Amniotic stem cell (primary cell): Measurements from ENCODE around the gene GPHB5.
"Not testable (repeated sequence)": the region's sequence is repeated elsewhere in the genome, so short reads cannot be mapped to it uniquely, and the experiment has no call there.

Experiments
- DNase-seq: peaks from one replicate; lab custom pipeline; 2025; lab: John Stamatoyannopoulos, UW

Gene GPHB5, protein sequence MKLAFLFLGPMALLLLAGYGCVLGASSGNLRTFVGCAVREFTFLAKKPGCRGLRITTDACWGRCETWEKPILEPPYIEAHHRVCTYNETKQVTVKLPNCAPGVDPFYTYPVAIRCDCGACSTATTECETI

DNA sequence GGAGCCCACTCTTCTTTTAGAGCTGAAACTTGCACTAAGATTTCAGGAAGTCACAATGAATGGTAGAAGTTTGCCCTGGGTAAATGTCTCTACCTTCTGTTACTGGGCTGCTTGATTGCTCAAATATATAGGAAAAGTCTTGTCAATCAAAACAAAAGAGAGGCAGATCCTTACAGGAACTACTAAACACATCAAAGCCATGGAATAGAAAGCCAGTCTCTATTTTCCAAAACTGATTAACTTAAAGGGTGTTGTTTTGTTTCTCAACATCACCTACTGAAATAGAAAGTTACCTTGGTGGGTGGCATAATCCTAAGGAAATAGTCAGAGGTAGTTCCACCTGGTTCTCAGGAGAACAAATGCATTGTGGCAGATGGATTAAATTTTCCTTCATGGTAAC lies at the start of gene GPHB5:
TSS of gene GPHB5 (minus strand) at position 101 of the 400 bp plus-strand sequence. CDS start 1,086 bp downstream, outside the sequence.
- no peak for DNase-seq

GRCh38 chr14:63367742-63368364 lies 49.1 kb upstream of the GPHB5 start:
- DNase-seq, result no peak

GRCh38 chr14:63362389-63362819 lies 43.7 kb upstream of the GPHB5 start:
- no peak for DNase-seq

GRCh38 chr14:63361790-63362189 lies 43.1 kb upstream of the GPHB5 start:
- DNase-seq, result no peak

GRCh38 chr14:63357841-63358240 lies 39.1 kb upstream of the GPHB5 start:
- DNase-seq, result no peak

DNA sequence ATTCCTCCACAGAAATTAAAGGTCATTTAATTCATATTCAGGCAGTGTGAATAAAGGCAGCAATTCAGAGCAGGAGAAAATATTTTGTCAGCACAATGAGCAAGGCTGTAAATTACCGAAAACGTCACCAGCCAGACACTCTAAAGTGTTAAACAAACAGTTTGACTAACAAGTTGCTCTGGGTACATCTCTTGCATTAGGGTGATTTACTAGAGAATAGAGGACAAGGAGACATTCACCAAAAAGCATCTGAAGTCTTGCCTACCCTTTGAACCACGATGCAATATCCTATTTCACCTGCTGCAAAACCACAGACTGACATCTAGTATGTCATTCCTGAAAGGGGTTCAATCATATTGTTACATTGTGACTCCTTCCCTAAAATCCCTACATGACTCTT lies 27.1 kb upstream of the GPHB5 start:
- no peak for DNase-seq

DNA sequence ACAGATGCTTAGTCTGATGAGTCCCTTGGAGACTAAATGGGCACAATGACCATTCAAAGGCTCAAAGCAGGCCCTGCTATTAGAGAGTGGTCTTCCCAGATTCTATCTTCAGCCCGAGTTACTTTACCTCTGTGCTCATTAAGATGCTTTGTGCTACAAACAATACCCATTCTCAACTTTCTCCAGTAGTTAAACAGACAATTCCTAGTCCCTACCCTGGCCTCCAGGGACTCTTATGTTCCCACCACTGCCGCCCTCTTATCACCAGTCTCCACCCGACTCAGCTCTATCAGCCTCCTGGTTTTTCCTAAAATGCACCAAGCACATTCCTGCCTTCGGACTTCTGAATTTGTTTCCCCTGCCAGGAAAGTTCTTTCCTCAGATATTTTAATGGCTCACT lies 25.6 kb upstream of the GPHB5 start:
- no peak for DNase-seq

GRCh38 chr14:63343878-63344277 lies 25.1 kb upstream of the GPHB5 start:
- no peak for DNase-seq

- no peak for DNase-seq
Measured at GRCh38 chr14:63342371-63342770, 23.6 kb upstream of the GPHB5 start.

DNA sequence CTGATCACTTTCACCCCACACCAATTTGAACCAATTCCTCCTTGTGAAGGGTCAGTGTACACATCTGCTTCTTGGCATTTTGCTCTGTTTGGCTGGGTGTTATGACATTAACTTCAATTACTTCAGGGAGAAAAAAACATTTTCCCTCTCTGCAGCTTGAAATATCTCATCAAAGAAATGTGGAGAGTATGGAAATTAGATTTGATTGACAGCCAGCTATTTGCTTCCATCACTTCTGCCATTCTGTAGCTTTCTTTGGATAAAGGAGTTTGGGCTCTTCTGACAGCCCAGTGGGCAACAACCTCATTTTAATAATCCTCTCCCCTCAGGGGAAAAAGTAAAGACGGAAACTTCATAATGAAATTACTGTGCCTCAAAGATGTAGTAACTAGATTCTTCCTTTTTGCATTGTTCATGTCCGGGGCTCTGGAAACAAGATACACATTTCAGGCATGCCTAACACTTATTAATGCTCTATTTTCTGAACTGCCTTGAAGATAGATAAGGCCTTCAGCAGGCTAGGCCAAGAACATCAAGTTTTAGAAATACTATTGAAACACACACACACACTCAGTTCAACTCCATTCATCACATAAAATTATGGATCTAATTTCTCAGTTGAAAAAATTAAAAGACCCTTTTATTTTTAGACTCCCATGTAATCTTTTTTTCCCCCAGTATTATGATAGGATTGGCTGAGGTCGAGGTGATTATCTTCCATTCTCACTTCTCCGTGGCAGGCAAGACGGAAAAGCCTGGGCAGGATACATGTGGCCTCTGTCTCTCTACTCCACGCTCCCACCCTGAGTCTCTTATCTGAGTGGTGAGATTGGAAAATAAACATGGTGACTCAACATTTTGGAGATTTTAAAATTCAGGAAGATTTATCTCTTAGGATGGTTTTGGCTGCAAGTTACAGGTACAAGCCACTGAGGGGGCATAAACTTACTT lies 10.3 kb upstream of the GPHB5 start:
- DNase-seq, result no peak

DNA sequence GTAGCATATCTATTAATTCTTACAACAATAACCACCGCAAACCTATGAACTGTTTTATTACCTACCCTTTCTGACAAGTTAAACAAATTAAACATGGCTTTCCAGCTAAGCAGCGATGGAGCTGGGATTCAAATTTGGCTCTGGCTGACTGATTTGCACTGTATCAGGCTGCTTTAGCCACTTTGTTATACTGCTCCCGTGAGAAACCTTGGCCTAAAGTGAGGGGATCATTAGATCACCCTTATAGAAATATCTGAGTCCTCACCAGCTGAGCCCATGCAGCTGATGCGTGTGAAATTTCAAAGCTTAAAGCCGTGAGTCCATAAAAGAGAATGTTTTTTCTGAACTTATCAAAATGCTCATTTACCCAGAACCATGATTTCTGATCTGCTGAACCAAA lies 8.1 kb upstream of the GPHB5 start:
- DNase-seq, result no peak

- no peak for DNase-seq
Measured at GRCh38 chr14:63322897-63323573, 4.3 kb upstream of the GPHB5 start.

DNA sequence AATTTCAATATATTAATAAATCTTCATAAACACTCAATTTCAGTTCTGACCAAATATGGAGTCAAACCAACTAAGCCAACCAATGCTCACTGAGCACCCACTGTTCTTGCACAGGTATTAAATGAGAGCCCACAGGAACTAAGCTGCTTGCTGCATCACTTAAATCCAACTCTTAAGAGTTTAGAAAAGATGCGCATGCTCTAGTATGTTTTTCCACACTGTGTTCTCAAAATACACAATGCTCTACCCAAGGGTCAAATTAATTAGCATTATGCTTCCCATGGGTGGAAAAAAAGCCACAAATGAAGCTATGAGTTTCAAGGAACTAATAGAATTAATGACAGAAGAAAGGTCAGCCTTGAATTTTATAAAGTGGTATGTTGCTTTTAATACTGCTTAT lies 3.7 kb upstream of the GPHB5 start:
- DNase-seq, result no peak

GRCh38 chr14:63308723-63309317 lies 9.9 kb downstream of the GPHB5 start:
- no peak for DNase-seq

DNA sequence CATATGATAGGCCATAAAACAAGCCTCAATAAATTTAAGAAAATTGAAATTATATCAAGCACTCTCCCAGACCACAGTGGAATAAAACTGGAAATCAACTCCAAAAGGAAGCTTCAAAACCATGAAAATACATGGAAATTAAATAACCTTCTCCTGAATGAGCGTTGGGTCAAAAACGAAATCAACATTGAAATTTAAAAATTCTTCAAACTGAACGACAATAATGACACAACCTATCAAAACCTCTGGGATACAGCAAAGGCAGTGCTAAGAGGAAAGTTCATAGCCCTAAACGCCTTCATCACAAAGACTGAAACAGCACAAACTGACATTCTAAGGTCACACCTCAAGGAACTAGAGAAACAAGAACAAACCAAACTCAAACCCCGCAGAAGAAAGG lies 14.3 kb downstream of the GPHB5 start:
- DNase-seq, result not testable (repeated sequence)

DNA sequence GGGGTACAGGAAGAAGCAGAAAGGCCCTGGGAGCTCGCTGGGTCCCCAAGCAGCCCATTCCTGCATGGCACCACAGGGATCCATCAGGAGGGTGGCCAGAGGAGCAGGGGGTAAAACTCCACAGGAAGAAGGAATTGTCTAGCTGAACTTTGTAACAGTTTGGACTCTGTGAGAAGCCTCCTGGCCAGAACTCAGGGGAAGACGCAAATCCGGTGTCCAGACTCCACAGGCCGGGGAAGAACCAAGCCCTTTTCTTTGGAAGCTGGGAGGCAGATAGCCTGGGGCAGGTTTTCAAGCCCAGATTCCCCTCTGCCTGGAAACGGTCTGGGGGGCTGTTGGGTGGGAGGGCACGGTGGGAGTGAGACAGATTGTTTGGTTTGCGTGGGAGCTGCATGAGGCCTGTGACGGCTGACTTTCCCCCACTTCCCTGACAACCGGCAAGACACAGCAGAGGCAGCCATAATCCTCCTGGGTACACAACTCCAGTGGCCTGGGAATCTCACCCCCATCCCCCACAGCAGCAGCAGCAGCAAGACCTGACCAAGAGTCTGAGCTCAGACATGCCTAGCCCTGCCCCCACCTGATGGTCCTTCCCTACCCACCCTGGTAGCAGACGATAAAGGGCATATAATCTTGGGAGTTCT lies 16.7 kb downstream of the GPHB5 start:
- DNase-seq, result no peak

- no peak for DNase-seq
Measured at GRCh38 chr14:63300854-63301253, 17.9 kb downstream of the GPHB5 start.

GRCh38 chr14:63299351-63300110 lies 19.2 kb downstream of the GPHB5 start:
- DNase-seq, result no peak

DNA sequence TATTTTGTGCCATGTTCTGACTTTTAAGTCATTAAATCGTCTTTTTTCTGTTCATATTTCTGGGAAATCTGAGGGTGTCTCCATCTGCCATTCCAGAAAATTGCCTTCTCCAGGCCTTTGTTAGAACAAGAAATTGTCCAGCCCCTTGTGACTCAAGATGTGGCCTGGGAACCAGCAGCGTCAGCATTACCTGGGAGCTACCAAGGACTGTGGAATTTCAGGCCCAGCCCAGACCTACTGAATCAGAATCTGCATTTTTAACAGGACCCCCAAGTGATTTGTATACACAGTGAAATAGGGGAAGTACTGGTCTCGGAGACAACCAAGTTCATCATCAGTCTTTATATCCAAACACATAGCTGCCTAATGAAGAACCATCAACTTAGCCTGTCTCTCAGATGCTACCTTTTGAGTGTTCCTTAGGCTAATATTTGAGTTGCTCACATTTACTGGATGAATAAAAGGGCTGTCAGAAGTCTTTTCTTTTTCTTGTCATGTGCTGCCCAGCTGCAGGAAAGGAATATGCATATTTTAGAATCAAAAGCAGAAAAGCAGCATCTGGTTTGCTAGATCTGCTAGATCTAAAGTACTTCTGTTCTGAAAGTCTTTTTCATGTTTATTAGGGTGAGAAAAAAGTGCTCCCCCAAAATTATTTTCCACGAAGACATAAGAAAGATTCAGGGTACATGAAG lies 21.2 kb downstream of the GPHB5 start:
- no peak for DNase-seq

- DNase-seq, result no peak
Measured at GRCh38 chr14:63296060-63296563, 22.6 kb downstream of the GPHB5 start.
